ENCODE data around the gene CAPN12.

- no peak for TF ChIP-seq POLR2AphosphoS2 (IDR thresholded peaks at IDR 0.05; ENCODE audit: low read depth, low read length)
- TF ChIP-seq, protein P1, sequence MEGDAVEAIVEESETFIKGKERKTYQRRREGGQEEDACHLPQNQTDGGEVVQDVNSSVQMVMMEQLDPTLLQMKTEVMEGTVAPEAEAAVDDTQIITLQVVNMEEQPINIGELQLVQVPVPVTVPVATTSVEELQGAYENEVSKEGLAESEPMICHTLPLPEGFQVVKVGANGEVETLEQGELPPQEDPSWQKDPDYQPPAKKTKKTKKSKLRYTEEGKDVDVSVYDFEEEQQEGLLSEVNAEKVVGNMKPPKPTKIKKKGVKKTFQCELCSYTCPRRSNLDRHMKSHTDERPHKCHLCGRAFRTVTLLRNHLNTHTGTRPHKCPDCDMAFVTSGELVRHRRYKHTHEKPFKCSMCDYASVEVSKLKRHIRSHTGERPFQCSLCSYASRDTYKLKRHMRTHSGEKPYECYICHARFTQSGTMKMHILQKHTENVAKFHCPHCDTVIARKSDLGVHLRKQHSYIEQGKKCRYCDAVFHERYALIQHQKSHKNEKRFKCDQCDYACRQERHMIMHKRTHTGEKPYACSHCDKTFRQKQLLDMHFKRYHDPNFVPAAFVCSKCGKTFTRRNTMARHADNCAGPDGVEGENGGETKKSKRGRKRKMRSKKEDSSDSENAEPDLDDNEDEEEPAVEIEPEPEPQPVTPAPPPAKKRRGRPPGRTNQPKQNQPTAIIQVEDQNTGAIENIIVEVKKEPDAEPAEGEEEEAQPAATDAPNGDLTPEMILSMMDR (IDR thresholded peaks at IDR 0.05 in 2 of 3, conservative IDR thresholded peaks at IDR 0.05 in 1 of 3; ENCODE audit: control insufficient read depth in 2 of 3, extremely low read depth in 1 of 3, insufficient read depth in 1 of 3, low read depth in 3 of 3, low read length in 3 of 3) = no peak
- no peak for TF ChIP-seq POU2F2 (IDR thresholded peaks at IDR 0.05; ENCODE audit: borderline replicate concordance, low read depth, low read length)
- no peak for TF ChIP-seq CBX3 (IDR thresholded peaks at IDR 0.05; ENCODE audit: borderline replicate concordance, low read depth)
- TF ChIP-seq YY1 (IDR thresholded peaks at IDR 0.05; ENCODE audit: low read depth, low read length) = no peak
- TF ChIP-seq BCLAF1 (IDR thresholded peaks at IDR 0.05) = no peak
- no peak for TF ChIP-seq MYC (IDR thresholded peaks at IDR 0.05; ENCODE audit: insufficient read depth, insufficient read length, insufficient replicate concordance, low read length, severe bottlenecking)
- no peak for TF ChIP-seq NFYB (IDR thresholded peaks at IDR 0.05; ENCODE audit: insufficient read depth, low read depth, low read length)
- TF ChIP-seq, protein P2, sequence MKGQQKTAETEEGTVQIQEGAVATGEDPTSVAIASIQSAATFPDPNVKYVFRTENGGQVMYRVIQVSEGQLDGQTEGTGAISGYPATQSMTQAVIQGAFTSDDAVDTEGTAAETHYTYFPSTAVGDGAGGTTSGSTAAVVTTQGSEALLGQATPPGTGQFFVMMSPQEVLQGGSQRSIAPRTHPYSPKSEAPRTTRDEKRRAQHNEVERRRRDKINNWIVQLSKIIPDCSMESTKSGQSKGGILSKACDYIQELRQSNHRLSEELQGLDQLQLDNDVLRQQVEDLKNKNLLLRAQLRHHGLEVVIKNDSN (IDR thresholded peaks at IDR 0.05; ENCODE audit: borderline replicate concordance, extremely low read length, insufficient read depth, low read depth, low read length) = no peak
- TF ChIP-seq ZNF274 (IDR thresholded peaks at IDR 0.05; ENCODE audit: insufficient read depth, insufficient read length) = no peak
- no peak for TF ChIP-seq IKZF1 (conservative IDR thresholded peaks at IDR 0.05)
- no peak for TF ChIP-seq STAT3 (IDR thresholded peaks at IDR 0.05; ENCODE audit: low read depth, low read length)
- TF ChIP-seq, protein P3, sequence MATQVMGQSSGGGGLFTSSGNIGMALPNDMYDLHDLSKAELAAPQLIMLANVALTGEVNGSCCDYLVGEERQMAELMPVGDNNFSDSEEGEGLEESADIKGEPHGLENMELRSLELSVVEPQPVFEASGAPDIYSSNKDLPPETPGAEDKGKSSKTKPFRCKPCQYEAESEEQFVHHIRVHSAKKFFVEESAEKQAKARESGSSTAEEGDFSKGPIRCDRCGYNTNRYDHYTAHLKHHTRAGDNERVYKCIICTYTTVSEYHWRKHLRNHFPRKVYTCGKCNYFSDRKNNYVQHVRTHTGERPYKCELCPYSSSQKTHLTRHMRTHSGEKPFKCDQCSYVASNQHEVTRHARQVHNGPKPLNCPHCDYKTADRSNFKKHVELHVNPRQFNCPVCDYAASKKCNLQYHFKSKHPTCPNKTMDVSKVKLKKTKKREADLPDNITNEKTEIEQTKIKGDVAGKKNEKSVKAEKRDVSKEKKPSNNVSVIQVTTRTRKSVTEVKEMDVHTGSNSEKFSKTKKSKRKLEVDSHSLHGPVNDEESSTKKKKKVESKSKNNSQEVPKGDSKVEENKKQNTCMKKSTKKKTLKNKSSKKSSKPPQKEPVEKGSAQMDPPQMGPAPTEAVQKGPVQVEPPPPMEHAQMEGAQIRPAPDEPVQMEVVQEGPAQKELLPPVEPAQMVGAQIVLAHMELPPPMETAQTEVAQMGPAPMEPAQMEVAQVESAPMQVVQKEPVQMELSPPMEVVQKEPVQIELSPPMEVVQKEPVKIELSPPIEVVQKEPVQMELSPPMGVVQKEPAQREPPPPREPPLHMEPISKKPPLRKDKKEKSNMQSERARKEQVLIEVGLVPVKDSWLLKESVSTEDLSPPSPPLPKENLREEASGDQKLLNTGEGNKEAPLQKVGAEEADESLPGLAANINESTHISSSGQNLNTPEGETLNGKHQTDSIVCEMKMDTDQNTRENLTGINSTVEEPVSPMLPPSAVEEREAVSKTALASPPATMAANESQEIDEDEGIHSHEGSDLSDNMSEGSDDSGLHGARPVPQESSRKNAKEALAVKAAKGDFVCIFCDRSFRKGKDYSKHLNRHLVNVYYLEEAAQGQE (IDR thresholded peaks at IDR 0.05; ENCODE audit: low read depth, low read length) = no peak
These were observed 44.5 kb downstream of the CAPN12 start for GRCh38 chr19:38699647-38700349.

All from GM12878 (cell line).